Measurements from ENCODE around the gene PLCB3.

DNA sequence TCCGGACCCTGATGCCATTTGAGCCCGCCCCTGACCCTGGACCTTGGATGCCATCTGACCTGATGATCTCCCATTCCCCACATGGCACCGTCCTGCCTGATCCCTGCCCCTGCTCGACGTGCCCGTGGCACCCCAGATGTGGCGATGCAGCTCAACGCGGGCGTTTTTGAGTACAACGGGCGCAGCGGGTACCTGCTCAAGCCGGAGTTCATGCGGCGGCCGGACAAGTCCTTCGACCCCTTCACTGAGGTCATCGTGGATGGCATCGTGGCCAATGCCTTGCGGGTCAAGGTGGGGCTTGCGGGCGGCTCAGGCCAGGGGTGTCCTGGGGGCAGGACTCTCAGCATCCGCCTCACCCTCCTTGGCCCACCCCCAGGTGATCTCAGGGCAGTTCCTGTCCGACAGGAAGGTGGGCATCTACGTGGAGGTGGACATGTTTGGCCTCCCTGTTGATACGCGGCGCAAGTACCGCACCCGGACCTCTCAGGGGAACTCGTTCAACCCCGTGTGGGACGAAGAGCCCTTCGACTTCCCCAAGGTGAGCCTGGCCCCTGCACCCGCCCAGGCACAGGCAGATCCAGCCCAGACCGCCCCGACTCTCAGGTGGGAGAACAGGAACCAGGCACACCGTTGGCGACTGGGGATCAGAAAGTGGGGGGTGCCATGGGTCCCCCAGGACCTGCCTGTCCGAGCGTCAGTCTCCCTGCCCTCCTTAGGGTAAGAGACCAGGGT is 11.1 kb downstream of the PLCB3 start:
- TF ChIP-seq, protein P1, sequence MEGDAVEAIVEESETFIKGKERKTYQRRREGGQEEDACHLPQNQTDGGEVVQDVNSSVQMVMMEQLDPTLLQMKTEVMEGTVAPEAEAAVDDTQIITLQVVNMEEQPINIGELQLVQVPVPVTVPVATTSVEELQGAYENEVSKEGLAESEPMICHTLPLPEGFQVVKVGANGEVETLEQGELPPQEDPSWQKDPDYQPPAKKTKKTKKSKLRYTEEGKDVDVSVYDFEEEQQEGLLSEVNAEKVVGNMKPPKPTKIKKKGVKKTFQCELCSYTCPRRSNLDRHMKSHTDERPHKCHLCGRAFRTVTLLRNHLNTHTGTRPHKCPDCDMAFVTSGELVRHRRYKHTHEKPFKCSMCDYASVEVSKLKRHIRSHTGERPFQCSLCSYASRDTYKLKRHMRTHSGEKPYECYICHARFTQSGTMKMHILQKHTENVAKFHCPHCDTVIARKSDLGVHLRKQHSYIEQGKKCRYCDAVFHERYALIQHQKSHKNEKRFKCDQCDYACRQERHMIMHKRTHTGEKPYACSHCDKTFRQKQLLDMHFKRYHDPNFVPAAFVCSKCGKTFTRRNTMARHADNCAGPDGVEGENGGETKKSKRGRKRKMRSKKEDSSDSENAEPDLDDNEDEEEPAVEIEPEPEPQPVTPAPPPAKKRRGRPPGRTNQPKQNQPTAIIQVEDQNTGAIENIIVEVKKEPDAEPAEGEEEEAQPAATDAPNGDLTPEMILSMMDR (IDR thresholded peaks at IDR 0.05) = no peak
- TF ChIP-seq POLR2A (IDR thresholded peaks at IDR 0.05) (no peak), EP300 (IDR thresholded peaks at IDR 0.05; ENCODE audit: low read depth) (no peak), POLR2AphosphoS5 (IDR thresholded peaks at IDR 0.05) (no peak)
